Measurements from ENCODE around the gene TESK2. TPM values are rescaled to one million over a fixed set of nuclear protein-coding genes. Genes with fewer than 3 reads are reported as not detected.

TESK2 gene
- total and polyA plus RNA-seq, 2 of the 13 experiments (the other 11 are each of a cell fraction or from before 2014, with no cell fraction given), result 5.5 to 9.6 TPM

DNA sequence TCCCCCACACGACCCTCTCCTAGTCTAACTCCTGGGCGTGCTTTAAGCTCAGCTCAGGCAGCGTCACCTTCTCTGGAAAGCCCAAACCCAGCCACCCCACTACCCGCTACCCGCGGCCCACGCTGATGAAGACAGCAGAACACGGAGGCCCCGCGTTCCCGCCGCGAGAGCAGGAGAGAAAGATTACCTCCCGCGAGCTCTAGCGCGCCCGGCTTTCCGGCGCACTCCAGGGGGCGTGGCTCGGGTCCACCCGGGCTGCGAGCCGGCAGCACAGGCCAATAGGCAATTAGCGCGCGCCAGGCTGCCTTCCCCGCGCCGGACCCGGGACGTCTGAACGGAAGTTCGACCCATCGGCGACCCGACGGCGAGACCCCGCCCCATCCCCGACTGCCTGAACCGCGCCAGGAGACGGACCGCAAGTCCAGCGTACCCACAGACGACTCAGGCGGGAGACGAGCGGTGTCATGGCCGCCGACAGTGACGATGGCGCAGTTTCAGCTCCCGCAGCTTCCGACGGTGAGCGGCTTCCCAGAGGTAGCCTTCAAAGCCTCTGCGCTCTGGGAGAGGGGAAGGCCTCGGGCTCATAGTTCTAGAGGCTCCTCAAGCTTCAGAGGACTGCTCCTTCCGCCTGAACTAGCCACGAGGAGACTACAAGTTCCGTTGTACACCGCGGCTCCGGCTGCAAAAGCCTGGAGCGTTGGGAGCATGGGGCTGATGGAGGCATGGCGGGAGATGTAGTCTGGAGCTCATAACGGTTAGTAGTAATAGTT is 151.0 kb downstream of the TESK2 start, which contains the start of the genes MUTYH and TOE1 (continued):
- TF ChIP-seq, protein P1, sequence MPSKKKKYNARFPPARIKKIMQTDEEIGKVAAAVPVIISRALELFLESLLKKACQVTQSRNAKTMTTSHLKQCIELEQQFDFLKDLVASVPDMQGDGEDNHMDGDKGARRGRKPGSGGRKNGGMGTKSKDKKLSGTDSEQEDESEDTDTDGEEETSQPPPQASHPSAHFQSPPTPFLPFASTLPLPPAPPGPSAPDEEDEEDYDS (CRISPR knock-in tag; IDR thresholded peaks at IDR 0.05), result peak; percentile 64; the same call in 1 of the 2 replicates
- TF ChIP-seq ASH2L (IDR thresholded peaks at IDR 0.05; ENCODE audit: insufficient read length, low read depth, low read length) (peak; percentile 82), TEAD3 (CRISPR knock-in tag; optimal IDR thresholded peaks at IDR 0.05; ENCODE audit: borderline replicate concordance) (peak; percentile 28), BORCS8-MEF2B (CRISPR knock-in tag; IDR thresholded peaks at IDR 0.05) (peak; percentile 77), ZNF564 (CRISPR knock-in tag; IDR thresholded peaks at IDR 0.05) (peak; percentile 66; the same call in 1 of the 2 replicates), SALL1 (CRISPR knock-in tag; IDR thresholded peaks at IDR 0.05) (peak; percentile 86), SUZ12 (IDR thresholded peaks at IDR 0.05; ENCODE audit: low read depth, low read length) (peak; percentile 43; the same call in 1 of the 2 replicates), YY1 (IDR thresholded peaks at IDR 0.05; ENCODE audit: insufficient read depth, insufficient replicate concordance, low read depth, low read length) (peak; percentile 93), PAF1 (CRISPR knock-in tag; IDR thresholded peaks at IDR 0.05) (no peak), ZBTB8A (CRISPR knock-in tag; IDR thresholded peaks at IDR 0.05; ENCODE audit: borderline replicate concordance, low read depth) (no peak; the same call in 1 of the 2 replicates), SRSF9 (IDR thresholded peaks at IDR 0.05; ENCODE audit: borderline replicate concordance, insufficient read depth, low read depth, low read length, poor library complexity, severe bottlenecking) (no peak), IKZF4 (CRISPR knock-in tag; IDR thresholded peaks at IDR 0.05; ENCODE audit: borderline replicate concordance, low read depth, not compliant biosample characterization) (peak; percentile 83)
- TF ChIP-seq, protein P2, sequence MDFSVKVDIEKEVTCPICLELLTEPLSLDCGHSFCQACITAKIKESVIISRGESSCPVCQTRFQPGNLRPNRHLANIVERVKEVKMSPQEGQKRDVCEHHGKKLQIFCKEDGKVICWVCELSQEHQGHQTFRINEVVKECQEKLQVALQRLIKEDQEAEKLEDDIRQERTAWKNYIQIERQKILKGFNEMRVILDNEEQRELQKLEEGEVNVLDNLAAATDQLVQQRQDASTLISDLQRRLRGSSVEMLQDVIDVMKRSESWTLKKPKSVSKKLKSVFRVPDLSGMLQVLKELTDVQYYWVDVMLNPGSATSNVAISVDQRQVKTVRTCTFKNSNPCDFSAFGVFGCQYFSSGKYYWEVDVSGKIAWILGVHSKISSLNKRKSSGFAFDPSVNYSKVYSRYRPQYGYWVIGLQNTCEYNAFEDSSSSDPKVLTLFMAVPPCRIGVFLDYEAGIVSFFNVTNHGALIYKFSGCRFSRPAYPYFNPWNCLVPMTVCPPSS (IDR thresholded peaks at IDR 0.05), result no peak
- TF ChIP-seq, protein P3, sequence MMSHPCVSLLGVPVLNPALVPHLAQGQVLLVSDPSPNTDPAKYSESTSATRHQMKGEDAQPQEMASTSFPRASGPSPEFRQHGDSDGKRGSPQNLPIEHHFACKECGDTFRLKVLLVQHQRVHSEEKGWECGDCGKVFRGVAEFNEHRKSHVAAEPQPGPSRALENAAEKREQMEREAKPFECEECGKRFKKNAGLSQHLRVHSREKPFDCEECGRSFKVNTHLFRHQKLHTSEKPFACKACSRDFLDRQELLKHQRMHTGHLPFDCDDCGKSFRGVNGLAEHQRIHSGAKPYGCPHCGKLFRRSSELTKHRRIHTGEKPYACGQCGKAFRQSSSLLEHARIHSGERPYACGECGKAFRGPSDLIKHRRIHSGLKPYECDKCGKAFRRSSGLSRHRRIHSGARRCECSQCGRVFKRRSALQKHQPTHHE (CRISPR knock-in tag; IDR thresholded peaks at IDR 0.05; ENCODE audit: borderline replicate concordance), result peak; percentile 87; the same call in 1 of the 2 replicates
- TF ChIP-seq, protein P4, sequence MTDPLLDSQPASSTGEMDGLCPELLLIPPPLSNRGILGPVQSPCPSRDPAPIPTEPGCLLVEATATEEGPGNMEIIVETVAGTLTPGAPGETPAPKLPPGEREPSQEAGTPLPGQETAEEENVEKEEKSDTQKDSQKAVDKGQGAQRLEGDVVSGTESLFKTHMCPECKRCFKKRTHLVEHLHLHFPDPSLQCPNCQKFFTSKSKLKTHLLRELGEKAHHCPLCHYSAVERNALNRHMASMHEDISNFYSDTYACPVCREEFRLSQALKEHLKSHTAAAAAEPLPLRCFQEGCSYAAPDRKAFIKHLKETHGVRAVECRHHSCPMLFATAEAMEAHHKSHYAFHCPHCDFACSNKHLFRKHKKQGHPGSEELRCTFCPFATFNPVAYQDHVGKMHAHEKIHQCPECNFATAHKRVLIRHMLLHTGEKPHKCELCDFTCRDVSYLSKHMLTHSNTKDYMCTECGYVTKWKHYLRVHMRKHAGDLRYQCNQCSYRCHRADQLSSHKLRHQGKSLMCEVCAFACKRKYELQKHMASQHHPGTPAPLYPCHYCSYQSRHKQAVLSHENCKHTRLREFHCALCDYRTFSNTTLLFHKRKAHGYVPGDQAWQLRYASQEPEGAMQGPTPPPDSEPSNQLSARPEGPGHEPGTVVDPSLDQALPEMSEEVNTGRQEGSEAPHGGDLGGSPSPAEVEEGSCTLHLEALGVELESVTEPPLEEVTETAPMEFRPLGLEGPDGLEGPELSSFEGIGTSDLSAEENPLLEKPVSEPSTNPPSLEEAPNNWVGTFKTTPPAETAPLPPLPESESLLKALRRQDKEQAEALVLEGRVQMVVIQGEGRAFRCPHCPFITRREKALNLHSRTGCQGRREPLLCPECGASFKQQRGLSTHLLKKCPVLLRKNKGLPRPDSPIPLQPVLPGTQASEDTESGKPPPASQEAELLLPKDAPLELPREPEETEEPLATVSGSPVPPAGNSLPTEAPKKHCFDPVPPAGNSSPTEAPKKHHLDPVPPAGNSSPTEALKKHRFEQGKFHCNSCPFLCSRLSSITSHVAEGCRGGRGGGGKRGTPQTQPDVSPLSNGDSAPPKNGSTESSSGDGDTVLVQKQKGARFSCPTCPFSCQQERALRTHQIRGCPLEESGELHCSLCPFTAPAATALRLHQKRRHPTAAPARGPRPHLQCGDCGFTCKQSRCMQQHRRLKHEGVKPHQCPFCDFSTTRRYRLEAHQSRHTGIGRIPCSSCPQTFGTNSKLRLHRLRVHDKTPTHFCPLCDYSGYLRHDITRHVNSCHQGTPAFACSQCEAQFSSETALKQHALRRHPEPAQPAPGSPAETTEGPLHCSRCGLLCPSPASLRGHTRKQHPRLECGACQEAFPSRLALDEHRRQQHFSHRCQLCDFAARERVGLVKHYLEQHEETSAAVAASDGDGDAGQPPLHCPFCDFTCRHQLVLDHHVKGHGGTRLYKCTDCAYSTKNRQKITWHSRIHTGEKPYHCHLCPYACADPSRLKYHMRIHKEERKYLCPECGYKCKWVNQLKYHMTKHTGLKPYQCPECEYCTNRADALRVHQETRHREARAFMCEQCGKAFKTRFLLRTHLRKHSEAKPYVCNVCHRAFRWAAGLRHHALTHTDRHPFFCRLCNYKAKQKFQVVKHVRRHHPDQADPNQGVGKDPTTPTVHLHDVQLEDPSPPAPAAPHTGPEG (CRISPR knock-in tag; IDR thresholded peaks at IDR 0.05), result peak; percentile 83
- TF ChIP-seq, protein P5, sequence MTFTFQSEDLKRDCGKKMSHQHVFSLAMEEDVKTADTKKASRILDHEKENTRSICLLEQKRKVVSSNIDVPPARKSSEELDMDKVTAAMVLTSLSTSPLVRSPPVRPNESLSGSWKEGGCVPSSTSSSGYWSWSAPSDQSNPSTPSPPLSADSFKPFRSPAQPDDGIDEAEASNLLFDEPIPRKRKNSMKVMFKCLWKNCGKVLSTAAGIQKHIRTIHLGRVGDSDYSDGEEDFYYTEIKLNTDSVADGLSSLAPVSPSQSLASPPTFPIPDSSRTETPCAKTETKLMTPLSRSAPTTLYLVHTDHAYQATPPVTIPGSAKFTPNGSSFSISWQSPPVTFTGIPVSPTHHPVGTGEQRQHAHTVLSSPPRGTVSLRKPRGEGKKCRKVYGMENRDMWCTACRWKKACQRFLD (CRISPR knock-in tag; IDR thresholded peaks at IDR 0.05; ENCODE audit: borderline replicate concordance), result peak; percentile 89
